Measurements from ENCODE around the gene BTNL8.
"Not testable (repeated sequence)": the region's sequence is repeated elsewhere in the genome, so short reads cannot be mapped to it uniquely, and the experiment has no call there.

Gene BTNL8

DNA sequence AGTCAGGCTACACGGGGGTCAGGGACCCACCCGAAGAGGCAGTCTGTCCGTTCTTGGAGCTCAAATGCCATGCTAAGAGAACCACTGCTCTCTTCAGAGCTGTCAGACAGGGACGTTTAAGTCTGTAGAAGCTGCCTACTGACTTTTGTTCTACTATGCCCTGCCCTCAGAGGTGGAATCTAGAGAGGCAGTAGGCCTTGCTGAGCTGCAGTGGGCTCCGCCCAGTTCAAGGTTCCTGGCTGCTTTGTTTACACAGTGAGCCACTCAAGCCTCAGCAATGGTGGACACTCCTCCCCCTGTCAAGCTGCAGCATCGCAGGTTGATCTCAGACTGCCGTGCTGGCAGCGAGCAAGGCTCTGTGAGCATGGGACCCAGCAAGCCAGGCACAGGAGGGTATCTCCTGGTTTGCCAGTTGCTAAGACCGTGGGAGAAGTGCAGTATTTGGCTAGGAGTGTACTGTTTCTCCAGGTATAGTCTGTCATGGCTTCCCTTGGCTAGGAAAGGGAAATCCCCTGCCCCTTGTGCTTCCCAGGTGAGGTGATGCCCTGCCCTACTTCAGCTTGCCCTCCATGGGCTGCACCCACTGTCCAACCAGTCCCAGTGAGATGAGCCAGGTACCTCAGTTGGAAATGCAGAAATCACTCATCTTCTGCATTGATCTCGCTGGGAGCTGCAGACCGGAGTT lies 13.0 kb upstream of the BTNL8 start:
- DNase-seq: not testable (repeated sequence)

GRCh38 chr5:180889381-180889780 lies 9.6 kb upstream of the BTNL8 start:
- no peak for DNase-seq

DNA sequence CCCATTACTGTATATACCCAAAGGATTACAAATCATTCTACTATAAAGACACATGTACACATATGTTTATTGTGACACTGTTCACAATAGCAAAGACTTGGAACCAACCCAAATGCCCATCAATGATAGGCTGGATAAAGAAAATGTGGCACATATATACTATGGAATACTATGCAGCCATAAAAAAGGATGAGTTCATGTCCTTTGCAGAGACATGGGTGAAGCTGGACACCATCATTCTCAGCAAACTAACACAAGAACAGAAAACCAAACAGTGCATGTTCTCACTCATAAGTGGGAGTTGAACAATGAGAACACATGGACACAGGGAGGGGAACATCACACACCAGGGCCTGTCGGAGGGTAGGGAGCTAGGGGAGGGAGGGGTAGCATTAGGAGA lies 3.6 kb upstream of the BTNL8 start:
- not testable (repeated sequence) for DNase-seq

- no peak for DNase-seq
Measured at GRCh38 chr5:180900178-180900577, 1.2 kb downstream of the BTNL8 start.

DNA sequence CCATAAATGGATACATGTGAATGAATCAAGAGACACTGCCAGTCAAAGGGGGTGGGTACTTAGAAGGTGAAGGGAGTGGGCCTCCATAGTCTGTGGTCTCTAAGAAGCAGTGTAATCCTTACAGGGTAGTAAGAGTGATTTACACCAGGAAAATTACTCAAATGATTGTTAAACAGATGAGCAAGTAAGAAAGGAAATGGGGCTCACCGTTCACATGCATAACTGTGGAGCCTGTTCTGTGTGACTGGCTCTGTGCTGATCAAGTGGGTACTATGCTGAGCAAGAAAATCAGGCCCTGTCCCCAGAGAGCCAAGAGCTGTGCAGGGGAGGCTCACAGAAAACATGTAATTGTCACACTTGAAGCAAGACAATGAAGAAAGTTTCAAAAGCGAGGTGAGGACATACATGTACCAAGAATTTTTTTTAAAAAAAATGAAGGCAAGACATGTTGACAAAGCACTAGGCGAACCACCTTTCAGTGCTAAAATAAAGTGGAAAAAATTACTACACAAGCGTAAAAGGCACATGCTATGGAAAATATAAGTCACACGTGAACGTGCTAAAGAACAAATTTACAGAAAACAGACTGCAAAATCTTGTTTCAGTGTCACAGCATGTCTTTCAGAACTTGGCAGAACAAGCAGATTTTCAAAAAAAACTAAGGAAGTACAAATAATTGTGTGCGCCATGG lies 2.5 kb downstream of the BTNL8 start:
- DNase-seq: no peak

DNA sequence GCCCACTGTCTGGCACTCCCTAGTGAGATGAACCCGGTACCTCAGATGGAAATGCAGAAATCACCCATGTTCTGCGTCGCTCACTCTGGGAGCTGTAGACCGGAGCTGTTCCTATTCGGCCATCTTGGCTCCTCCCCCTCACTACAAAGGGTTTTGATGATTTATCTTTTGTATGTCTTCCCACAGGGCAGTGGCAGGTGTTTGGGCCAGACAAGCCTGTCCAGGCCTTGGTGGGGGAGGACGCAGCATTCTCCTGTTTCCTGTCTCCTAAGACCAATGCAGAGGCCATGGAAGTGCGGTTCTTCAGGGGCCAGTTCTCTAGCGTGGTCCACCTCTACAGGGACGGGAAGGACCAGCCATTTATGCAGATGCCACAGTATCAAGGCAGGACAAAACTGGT lies 9.4 kb downstream of the BTNL8 start:
- DNase-seq: no peak

GRCh38 chr5:180908998-180909731 lies 10.2 kb downstream of the BTNL8 start:
- DNase-seq: no peak

DNA sequence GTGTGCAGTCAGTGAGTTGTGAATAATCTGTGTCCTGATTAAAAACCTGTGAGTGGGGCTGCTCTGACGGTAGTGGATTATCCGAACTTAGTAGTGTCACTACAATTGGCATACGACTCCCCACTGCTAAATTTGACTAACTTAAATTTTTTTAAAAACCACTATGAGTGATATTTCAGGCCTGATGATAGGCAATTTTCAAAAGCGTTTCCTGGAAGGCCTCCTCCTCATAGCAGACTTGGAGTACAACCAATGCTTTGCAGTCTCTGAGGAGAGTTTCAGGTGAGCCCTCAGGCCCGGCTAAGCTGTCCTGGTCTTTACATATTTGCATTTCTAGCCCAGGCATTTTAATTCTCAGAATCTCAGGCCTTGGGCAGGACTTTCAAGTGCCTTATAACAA lies 10.8 kb downstream of the BTNL8 start:
- no peak for DNase-seq

DNA sequence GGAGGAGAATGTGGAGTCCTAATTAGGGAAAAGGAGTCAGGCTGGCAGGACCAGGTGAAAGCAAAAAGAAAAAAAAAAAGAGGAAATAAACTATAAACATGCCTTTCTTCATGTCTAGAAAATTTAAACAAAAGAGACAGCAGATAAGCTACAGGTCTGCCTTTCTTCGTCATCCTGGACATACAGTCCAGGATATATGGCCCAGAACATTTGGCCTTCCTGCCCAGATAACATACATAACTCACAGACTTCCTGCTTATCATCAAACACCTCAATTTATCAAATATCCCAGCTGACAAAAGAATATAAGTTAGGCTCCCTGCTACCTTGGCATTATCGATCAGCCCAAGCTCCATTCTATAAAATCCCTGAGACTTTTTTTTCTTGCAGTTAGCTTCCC lies 11.2 kb downstream of the BTNL8 start:
- DNase-seq: no peak

DNA sequence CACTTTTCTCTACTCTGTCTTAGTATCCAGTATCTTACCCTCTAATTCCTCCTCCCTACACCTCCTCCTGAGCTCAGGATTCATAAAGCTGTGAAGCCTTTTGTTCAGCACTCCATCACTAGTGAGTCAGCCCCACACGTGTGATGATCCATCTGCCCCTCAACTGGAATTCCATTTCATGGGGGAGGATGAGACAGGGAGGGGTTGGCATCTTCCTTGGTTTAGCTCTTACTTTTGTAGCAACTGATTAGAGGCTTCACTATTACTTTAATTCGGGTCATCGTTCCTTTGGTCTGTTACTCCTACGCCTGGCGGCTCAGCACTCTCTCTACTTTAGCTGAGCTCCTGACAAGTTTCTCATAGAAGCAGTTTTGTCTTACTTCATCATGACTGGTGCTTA lies 11.8 kb downstream of the BTNL8 start:
- no peak for DNase-seq

GRCh38 chr5:180914646-180915045 lies 15.7 kb downstream of the BTNL8 start:
- DNase-seq: no peak

- DNase-seq: no peak
Measured at GRCh38 chr5:180915924-180916323, 17.0 kb downstream of the BTNL8 start.

- no peak for DNase-seq
Measured at GRCh38 chr5:180918380-180918779, 19.4 kb downstream of the BTNL8 start.

- no peak for DNase-seq
Measured at GRCh38 chr5:180920710-180921109, 21.8 kb downstream of the BTNL8 start.

DNA sequence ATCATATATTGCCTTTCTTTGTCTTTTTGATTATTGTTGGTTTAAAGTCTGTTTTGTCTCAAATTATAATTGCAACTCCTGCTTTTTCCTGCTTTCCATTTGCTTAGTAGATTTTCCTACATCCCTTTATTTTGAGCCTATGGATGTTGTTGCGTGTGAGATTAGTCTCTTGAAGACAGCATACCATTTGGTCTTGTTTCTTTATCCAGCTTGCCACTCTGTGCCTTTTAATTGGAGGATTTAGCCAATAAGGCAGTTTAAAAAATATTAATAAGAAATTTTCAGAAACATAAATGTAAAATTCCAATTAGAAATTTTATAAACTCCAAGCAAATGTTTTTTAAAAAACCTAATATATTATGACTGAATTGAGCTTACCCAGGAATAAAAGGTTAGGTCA lies 24.0 kb downstream of the BTNL8 start:
- no peak for DNase-seq

DNA sequence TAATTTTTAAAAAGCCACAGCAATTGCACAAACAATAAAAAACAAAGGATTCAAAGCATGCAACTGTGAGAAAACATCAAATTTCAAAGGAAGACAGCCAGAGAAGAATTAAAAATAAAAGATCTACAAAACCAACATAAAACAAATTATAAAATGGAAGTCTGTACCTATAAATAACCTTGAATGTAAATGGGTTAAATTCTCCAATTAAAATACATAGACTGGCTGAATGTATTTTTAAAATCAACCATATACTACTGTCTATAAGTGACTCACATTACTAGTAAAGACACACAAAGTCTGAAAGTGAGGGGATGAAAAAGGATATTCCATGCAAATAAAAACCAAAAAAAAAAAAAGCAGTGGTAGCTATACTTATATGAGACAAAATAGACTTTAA lies 33.7 kb downstream of the BTNL8 start:
- DNase-seq: no peak

- DNase-seq: no peak
Measured at GRCh38 chr5:180935203-180935602, 36.2 kb downstream of the BTNL8 start.

DNA sequence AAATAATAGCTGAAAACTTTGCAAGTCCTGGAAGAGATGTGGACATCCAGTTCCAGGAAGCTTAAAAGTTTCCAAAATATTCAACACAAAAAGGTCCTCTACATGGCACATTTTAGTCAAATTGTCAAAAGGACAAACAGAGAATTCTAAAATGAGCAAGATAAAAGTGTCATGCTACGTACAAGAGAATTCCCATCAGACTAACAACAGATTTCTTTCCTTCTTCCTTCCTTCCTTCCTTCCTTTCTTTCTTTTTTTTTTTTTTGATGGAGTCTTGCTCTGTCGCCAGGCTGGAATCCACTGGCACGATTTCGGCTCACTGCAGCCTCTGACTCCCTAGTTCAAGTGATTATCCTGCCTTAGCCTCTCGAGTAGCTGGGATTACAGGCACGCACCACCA lies 39.3 kb downstream of the BTNL8 start:
- no peak for DNase-seq

DNA sequence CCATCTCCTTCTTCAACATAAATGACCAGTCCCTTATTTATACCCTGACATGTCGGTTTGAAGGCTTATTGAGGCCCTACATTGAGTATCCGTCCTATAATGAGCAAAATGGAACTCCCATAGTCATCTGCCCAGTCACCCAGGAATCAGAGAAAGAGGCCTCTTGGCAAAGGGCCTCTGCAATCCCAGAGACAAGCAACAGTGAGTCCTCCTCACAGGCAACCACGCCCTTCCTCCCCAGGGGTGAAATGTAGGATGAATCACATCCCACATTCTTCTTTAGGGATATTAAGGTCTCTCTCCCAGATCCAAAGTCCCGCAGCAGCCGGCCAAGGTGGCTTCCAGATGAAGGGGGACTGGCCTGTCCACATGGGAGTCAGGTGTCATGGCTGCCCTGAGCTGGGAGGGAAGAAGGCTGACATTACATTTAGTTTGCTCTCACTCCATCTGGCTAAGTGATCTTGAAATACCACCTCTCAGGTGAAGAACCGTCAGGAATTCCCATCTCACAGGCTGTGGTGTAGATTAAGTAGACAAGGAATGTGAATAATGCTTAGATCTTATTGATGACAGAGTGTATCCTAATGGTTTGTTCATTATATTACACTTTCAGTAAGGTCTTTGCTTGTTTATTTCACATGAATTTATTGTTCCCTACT lies 51.5 kb downstream of the BTNL8 start:
- no peak for DNase-seq

- DNase-seq: no peak
Measured at GRCh38 chr5:180959661-180960060, 60.7 kb downstream of the BTNL8 start.

DNA sequence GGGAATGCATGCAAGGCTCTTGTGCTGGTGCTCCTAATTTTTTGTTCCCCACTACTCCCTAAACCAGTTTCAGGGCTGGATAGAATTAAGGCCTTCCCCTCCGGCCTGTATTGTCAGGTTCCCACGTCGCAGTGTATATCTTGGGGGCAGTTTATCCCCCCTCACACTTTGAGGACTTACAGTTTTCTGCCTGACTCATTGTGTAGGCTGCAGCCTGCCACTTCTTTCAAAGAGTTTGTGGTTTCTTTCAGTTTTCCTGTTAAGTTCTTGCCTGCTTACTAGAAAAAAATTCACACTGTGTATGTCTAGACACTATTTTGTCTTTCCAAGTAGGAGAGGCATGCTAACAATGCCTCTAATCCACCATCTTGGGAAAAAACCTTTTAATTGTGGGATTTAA lies 61.2 kb downstream of the BTNL8 start:
- no peak for DNase-seq

DNA sequence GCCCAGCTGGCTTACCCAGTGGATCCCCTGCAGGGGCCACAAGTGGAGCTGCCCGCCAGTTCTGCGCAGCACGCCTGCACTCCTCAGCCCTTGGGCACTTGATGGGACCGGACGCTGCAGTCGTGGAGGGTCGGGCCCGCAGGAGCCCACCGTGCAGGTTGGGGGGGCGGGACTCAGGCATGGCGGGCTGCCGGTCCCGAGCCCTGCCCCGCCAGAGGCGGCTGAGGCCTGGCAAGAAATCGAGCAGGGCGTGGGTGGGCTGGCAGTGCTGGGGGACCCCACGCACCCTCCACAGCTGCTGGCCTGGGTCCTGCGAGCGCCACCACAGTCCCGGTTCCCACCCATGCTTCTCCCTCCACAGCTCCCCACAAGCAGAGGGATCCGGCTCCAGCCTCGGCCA lies 70.4 kb downstream of the BTNL8 start:
- no peak for DNase-seq

DNA sequence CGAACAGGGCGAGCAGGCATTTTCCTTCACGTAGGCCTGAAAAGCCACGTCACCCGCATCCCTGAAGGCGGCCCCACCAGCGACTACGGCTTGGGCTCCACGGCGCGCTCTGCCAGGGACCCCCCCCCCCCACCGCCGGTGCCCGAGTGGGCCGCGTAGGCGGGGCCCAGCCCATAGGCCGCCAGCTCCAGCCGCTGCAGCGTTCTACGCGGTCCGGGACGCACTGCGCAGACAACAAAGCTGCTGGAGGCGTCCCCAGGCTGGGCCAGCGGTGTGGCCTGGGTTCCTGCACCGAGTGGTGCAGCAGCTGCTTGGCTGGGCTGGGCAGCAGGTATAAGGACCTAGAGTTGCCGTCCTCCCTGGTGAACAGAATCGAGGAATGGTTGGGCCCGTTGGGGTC lies 71.4 kb downstream of the BTNL8 start:
- no peak for DNase-seq

DNA sequence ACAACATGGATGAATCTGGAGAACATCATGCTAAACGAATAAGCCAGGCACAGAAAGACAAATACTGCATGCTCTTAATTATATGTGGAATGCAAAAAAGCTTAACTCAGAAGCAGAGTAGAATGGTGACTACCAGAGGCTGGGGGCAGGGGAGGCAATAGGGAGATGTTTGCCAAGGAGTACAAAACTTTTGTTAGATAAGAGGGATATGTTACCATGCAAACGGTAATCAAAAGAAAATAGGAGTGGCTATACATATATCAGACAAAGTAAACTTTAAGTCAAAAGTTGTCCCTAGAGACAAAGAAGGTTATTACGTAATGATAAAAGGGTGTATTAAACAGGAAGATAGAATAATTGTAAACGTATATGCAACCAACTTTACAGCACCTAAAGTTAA lies 71.9 kb downstream of the BTNL8 start:
- no peak for DNase-seq

Data from NCI-H2081 (cell line).